ENCODE data around the gene RAB28. TPM values are rescaled to one million over a fixed set of nuclear protein-coding genes. Genes with fewer than 3 reads are reported as not detected.
"Not testable (repeated sequence)": the region's sequence is repeated elsewhere in the genome, so short reads cannot be mapped to it uniquely, and the experiment has no call there.

RAB28 gene
- total RNA-seq, 1 experiment from 2014 or later: 15.8 TPM

- in situ Hi-C loops (cut with HindIII; ENCODE audit: low pct_unique_long_range_greater_than_20kb, low sequenced_read_pairs): no loop called here
Measured at GRCh38 chr4:13403833-13404232, 80.3 kb downstream of the RAB28 start.

GRCh38 chr4:13403326-13403725 lies 80.8 kb downstream of the RAB28 start:
- no peak for DNase-seq (ENCODE audit: low read depth)
- in situ Hi-C loops (cut with HindIII; ENCODE audit: low pct_unique_long_range_greater_than_20kb, low sequenced_read_pairs): no loop called here

More at GRCh38 chr4:13403833-13404232, 80.3 kb downstream of the RAB28 start:
- no peak for DNase-seq (ENCODE audit: low read depth)

GRCh38 chr4:13399257-13399656 lies 84.9 kb downstream of the RAB28 start:
- peak; percentile 14 for DNase-seq (ENCODE audit: low read depth)
- in situ Hi-C loops (cut with HindIII; ENCODE audit: low pct_unique_long_range_greater_than_20kb, low sequenced_read_pairs): no loop called here

GRCh38 chr4:13396161-13396560 lies 88.0 kb downstream of the RAB28 start:
- in situ Hi-C loops (cut with HindIII; ENCODE audit: low pct_unique_long_range_greater_than_20kb, low sequenced_read_pairs): no loop called here
- DNase-seq (ENCODE audit: low read depth): no peak

GRCh38 chr4:13389901-13390300 lies 94.2 kb downstream of the RAB28 start:
- in situ Hi-C loops (cut with HindIII; ENCODE audit: low pct_unique_long_range_greater_than_20kb, low sequenced_read_pairs); DNase-seq (ENCODE audit: low read depth): not testable (repeated sequence)

- no peak for DNase-seq (ENCODE audit: low read depth)
- in situ Hi-C loops (cut with HindIII; ENCODE audit: low pct_unique_long_range_greater_than_20kb, low sequenced_read_pairs): no loop called here
Measured at GRCh38 chr4:13386405-13387107, 97.6 kb downstream of the RAB28 start.

- in situ Hi-C loops (cut with HindIII; ENCODE audit: low pct_unique_long_range_greater_than_20kb, low sequenced_read_pairs): no loop called here
- DNase-seq (ENCODE audit: low read depth): no peak
Measured at GRCh38 chr4:13384055-13384454, 100.1 kb downstream of the RAB28 start.

- in situ Hi-C loops (cut with HindIII; ENCODE audit: low pct_unique_long_range_greater_than_20kb, low sequenced_read_pairs): no loop called here
- no peak for DNase-seq (ENCODE audit: low read depth)
Measured at GRCh38 chr4:13378973-13379759, 105.0 kb downstream of the RAB28 start.

- no peak for DNase-seq (ENCODE audit: low read depth)
- in situ Hi-C loops (cut with HindIII; ENCODE audit: low pct_unique_long_range_greater_than_20kb, low sequenced_read_pairs): no loop called here
Measured at GRCh38 chr4:13371048-13371447, 113.1 kb downstream of the RAB28 start.

- DNase-seq (ENCODE audit: low read depth): no peak
- in situ Hi-C loops (cut with HindIII; ENCODE audit: low pct_unique_long_range_greater_than_20kb, low sequenced_read_pairs): no loop called here
Measured at GRCh38 chr4:13368217-13368616, 115.9 kb downstream of the RAB28 start.

GRCh38 chr4:13367691-13368090 lies 116.4 kb downstream of the RAB28 start:
- in situ Hi-C loops (cut with HindIII; ENCODE audit: low pct_unique_long_range_greater_than_20kb, low sequenced_read_pairs): no loop called here
- DNase-seq (ENCODE audit: low read depth): no peak

- DNase-seq (ENCODE audit: low read depth): no peak
- in situ Hi-C loops (cut with HindIII; ENCODE audit: low pct_unique_long_range_greater_than_20kb, low sequenced_read_pairs): no loop called here
Measured at GRCh38 chr4:13367244-13367643, 116.9 kb downstream of the RAB28 start.

- no peak for DNase-seq (ENCODE audit: low read depth)
- in situ Hi-C loops (cut with HindIII; ENCODE audit: low pct_unique_long_range_greater_than_20kb, low sequenced_read_pairs): no loop called here
Measured at GRCh38 chr4:13365195-13365594, 118.9 kb downstream of the RAB28 start.

GRCh38 chr4:13364653-13365052 lies 119.5 kb downstream of the RAB28 start:
- no peak for DNase-seq (ENCODE audit: low read depth)
- in situ Hi-C loops (cut with HindIII; ENCODE audit: low pct_unique_long_range_greater_than_20kb, low sequenced_read_pairs): no loop called here

- DNase-seq (ENCODE audit: low read depth): no peak
- in situ Hi-C loops (cut with HindIII; ENCODE audit: low pct_unique_long_range_greater_than_20kb, low sequenced_read_pairs): no loop called here
Measured at GRCh38 chr4:13364172-13364571, 120.0 kb downstream of the RAB28 start.

- no peak for DNase-seq (ENCODE audit: low read depth)
- in situ Hi-C loops (cut with HindIII; ENCODE audit: low pct_unique_long_range_greater_than_20kb, low sequenced_read_pairs): no loop called here
Measured at GRCh38 chr4:13359809-13360208, 124.3 kb downstream of the RAB28 start.

- in situ Hi-C loops (cut with HindIII; ENCODE audit: low pct_unique_long_range_greater_than_20kb, low sequenced_read_pairs): no loop called here
- DNase-seq (ENCODE audit: low read depth): no peak
Measured at GRCh38 chr4:13355111-13355880, 128.8 kb downstream of the RAB28 start.

GRCh38 chr4:13349096-13349495 lies 135.0 kb downstream of the RAB28 start:
- no peak for DNase-seq (ENCODE audit: low read depth)
- in situ Hi-C loops (cut with HindIII; ENCODE audit: low pct_unique_long_range_greater_than_20kb, low sequenced_read_pairs): no loop called here

GRCh38 chr4:13348216-13348615 lies 135.9 kb downstream of the RAB28 start:
- in situ Hi-C loops (cut with HindIII; ENCODE audit: low pct_unique_long_range_greater_than_20kb, low sequenced_read_pairs): no loop called here
- no peak for DNase-seq (ENCODE audit: low read depth)

Data from Caki2 (cell line).